Glutamatergic neuron (in vitro differentiated cells): ENCODE measurements around the gene NCAPD3. TPM values are rescaled to one million over a fixed set of nuclear protein-coding genes. Genes with fewer than 3 reads are reported as not detected.
A peak's percentile ranks its signal among the peaks of the same experiment; 100 is the strongest.

Experiments
- DNase-seq: peaks from one replicate; pipeline ENCODE4 v3.0.0; 2022
- H3K27ac Mint-ChIP-seq: one replicate; pipeline ENCODE4 v1.8.0; 2020; ENCODE audit warnings: mild to moderate bottlenecking, mixed read lengths, inconsistent platforms; ENCODE audit not compliant: unreplicated experiment
- H3K27me3 Mint-ChIP-seq: one replicate; pipeline ENCODE4 v1.8.0; 2020; ENCODE audit warnings: mild to moderate bottlenecking, moderate library complexity, mixed read lengths, inconsistent platforms; ENCODE audit not compliant: unreplicated experiment
- H3K36me3 Mint-ChIP-seq: one replicate; pipeline ENCODE4 v1.8.0; 2020; ENCODE audit warnings: mild to moderate bottlenecking, mixed read lengths, inconsistent platforms; ENCODE audit not compliant: unreplicated experiment
- H3K4me1 Mint-ChIP-seq: one replicate; pipeline ENCODE4 v1.8.0; 2020; ENCODE audit warnings: mild to moderate bottlenecking, low read depth, mixed read lengths, inconsistent platforms; ENCODE audit not compliant: unreplicated experiment
- H3K4me3 Mint-ChIP-seq: one replicate; pipeline ENCODE4 v1.8.0; 2020; ENCODE audit warnings: mild to moderate bottlenecking, mixed read lengths, inconsistent platforms; ENCODE audit not compliant: unreplicated experiment
- H3K9me3 Mint-ChIP-seq: one replicate; pipeline ENCODE4 v1.8.0; 2020; ENCODE audit warnings: mild to moderate bottlenecking, moderate library complexity, mixed read lengths, inconsistent platforms; ENCODE audit not compliant: unreplicated experiment
- total RNA-seq: library from RNA; stranded (reverse); fragmentation: NEBNext Ultra II Directional; extraction: Animal tissue kit (Norgen Biotek cat#: 25700); gene quantifications from one replicate; pipeline ENCODE4 v1.2.1, GENCODE V29; 2021; ENCODE audit not compliant: unreplicated experiment
- TF ChIP-seq, protein P1 (sequence below): fragments of 200-600 bp; sonication (generic); IDR thresholded peaks from one replicate; pipeline ENCODE4 v1.5.0; 2021; ENCODE audit not compliant: partially characterized antibody, unreplicated experiment

NCAPD3 gene
- total RNA-seq, 1 donor from 2014 or later: 20.3 TPM

DNA sequence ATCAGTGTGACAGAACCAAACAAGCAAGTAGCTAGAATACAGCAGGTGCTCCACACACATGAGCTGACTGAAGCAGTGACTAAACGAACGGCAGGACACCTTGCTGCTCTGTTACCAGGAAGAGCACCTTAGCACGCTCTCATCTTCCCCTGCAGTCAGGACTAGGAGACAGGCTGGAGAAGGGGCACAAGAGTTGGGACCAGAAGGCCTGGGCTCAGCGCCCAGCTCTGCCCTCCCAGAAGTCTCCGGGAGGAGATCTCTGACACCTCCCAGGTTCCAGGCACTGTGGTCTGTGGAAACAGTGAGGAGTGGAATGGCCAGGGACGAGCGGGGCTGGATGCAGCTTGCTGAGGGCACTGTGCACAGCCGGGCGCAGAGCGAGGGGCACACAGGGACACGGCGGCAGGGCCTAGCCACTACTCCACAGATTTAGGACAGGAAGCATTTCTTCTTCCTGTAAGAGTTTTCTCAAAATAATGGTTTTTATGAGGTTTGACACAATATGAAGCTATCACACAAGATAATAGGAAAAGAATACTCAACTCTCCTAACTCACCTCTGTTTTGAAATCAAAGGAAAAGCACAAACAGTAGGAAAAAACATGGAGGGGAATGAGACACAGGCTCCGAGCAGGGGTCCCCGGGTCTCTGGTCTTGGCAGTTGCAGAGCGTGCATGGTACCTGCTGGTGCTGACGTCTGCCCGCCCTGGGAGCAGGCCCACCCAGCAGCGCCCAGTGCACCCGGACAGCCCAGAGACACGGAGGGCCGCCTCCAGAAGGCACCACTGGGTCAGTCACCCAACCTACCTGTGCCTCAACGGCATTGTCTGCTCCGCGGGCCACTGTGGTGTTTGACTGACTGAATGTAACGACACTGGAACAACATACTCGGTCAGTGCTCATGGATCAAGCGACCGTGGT, 67.6 kb downstream of the NCAPD3 start:
- no peak overlapping the region for H3K4me3 Mint-ChIP-seq
- peaks cover 4% of the 10 kb centered on the region for H3K27me3 Mint-ChIP-seq
- peaks cover 5% of the 10 kb centered on the region for H3K9me3 Mint-ChIP-seq
- H3K4me1 Mint-ChIP-seq: peaks cover 4% of the 10 kb centered on the region
- peaks cover 5% of the 10 kb centered on the region for H3K36me3 Mint-ChIP-seq
- DNase-seq: no peak
- peak overlapping the region; percentile 48 for H3K27ac Mint-ChIP-seq
- TF ChIP-seq, protein P1, sequence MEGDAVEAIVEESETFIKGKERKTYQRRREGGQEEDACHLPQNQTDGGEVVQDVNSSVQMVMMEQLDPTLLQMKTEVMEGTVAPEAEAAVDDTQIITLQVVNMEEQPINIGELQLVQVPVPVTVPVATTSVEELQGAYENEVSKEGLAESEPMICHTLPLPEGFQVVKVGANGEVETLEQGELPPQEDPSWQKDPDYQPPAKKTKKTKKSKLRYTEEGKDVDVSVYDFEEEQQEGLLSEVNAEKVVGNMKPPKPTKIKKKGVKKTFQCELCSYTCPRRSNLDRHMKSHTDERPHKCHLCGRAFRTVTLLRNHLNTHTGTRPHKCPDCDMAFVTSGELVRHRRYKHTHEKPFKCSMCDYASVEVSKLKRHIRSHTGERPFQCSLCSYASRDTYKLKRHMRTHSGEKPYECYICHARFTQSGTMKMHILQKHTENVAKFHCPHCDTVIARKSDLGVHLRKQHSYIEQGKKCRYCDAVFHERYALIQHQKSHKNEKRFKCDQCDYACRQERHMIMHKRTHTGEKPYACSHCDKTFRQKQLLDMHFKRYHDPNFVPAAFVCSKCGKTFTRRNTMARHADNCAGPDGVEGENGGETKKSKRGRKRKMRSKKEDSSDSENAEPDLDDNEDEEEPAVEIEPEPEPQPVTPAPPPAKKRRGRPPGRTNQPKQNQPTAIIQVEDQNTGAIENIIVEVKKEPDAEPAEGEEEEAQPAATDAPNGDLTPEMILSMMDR: no peak

DNA sequence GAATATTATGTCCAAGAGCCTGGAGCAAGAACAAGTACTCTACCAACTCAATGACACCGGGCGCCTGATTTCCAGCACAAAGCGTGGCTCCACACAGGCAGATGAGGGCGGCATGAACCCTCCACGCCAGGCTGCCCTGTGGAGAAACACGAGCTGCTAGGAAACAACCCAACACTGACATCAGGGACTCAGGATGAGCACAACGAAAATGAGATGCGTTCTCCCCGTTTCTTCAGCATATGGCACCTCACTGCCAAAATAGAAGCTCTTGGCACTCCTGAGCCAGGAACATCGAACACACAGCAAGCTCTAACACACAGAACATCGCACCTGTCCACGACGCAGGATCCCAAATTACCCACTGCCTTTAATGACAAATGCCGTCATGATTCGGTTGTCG, 68.3 kb downstream of the NCAPD3 start:
- peak overlapping the region; percentile 48 for H3K27ac Mint-ChIP-seq
- H3K36me3 Mint-ChIP-seq: peaks cover 5% of the 10 kb centered on the region
- TF ChIP-seq, protein P1: no peak
- no peak for DNase-seq
- peaks cover 4% of the 10 kb centered on the region for H3K27me3 Mint-ChIP-seq
- H3K4me3 Mint-ChIP-seq: no peak overlapping the region
- H3K9me3 Mint-ChIP-seq: peaks cover 5% of the 10 kb centered on the region
- H3K4me1 Mint-ChIP-seq: peaks cover 4% of the 10 kb centered on the region

DNA sequence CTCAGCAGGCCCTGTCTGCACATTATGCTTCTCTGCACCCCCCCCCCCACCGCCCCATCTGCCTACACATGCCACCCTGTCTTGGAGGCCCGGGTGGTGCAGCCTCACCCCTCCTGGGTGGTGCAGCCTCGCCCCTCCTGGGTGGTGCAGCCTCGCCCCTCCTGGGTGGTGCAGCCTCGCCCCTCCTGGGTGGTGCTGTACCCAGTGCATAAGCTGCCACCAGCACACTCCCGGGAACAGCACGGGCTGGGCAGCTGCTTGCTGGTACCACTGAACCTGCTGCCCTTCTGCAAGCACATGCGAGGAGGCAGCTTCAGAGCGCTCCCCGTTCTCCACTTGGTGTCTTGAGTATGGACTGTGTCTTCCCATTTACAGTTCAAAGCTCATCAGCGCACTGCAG, 69.3 kb downstream of the NCAPD3 start:
- Mint-ChIP-seq H3K4me1 (no peaks in the 10 kb centered on the region), H3K4me3 (no peak overlapping the region), H3K27ac (no peak overlapping the region), H3K27me3 (peaks cover 4% of the 10 kb centered on the region), H3K9me3 (peaks cover 5% of the 10 kb centered on the region), H3K36me3 (no peaks in the 10 kb centered on the region)
- TF ChIP-seq, protein P1: no peak
- DNase-seq: no peak

DNA sequence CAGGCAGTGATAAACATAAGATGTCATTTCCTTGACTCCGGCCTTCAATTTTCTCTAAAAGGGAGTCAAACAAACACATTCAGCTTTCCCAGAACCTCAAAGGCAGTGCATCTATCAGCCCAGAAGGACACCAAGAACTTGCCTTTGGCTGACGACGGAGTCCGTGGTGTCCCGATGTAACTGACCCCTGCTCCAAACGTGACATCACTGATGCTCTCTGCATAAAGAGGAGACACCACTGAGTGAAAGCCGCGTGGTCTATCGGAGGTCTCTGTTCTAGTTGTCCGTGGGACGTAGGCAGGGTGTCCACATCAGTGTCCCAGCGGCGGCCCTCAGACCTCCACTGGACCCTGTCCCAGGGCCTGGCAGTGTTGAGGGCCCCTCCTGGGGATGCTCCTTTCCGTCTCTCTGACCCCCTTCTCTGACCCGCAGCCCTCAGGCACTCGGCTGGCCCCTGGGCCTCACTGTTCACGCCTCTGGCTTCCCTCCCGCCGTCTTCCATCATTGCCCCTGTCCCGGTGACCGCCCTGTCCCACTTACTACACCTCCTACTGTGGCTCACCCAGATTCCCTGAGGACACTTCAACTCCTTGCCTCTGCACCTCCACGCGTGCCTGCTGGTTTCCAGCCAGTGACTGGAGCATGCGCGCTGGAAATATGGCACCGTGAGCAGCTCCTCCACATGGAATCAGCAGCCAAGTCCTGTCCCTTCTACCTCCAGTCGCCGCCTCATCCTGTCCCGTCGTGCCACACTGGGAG, 70.4 kb downstream of the NCAPD3 start:
- H3K36me3 Mint-ChIP-seq: no peaks in the 10 kb centered on the region
- no peak overlapping the region for H3K27ac Mint-ChIP-seq
- TF ChIP-seq, protein P1: no peak
- peaks cover 4% of the 10 kb centered on the region for H3K27me3 Mint-ChIP-seq
- DNase-seq: no peak
- peaks cover 5% of the 10 kb centered on the region for H3K9me3 Mint-ChIP-seq
- no peak overlapping the region for H3K4me3 Mint-ChIP-seq
- H3K4me1 Mint-ChIP-seq: no peaks in the 10 kb centered on the region
